Sigmoid colon (tissue), 4 donors: ENCODE data around the gene CCDC92.

Source experiments
- CTCF ChIP-seq, 4 experiments: fragments of 450-650 bp in 3 of 4; fragments of 200-600 bp in 1 of 4; IDR thresholded peaks; one replicate each; pipeline ENCODE4 v1.5.1; 2016 to 2019; ENCODE audit warnings: antibody characterized with exemption in 4 of 4, mild to moderate bottlenecking in 3 of 4, moderate library complexity in 2 of 4
- POLR2AphosphoS5 ChIP-seq, 4 donors: sonication (generic); formaldehyde crosslinking; IDR thresholded peaks; one replicate each; pipeline ENCODE4 v1.6.1; 2017; ENCODE audit warnings: antibody characterized with exemption in 4 of 4

- TF ChIP-seq CTCF (IDR thresholded peaks at IDR 0.05) (no peak), POLR2AphosphoS5 (IDR thresholded peaks at IDR 0.05) (no peak)
Measured at GRCh38 chr12:123948401-123948795, 24.2 kb downstream of the CCDC92 start.
